ENCODE results near the gene AFF3.

Gene AFF3

GRCh38 chr2:100067784-100068183 is 74.6 kb downstream of the AFF3 start:
- DNase-seq: no peak

DNA sequence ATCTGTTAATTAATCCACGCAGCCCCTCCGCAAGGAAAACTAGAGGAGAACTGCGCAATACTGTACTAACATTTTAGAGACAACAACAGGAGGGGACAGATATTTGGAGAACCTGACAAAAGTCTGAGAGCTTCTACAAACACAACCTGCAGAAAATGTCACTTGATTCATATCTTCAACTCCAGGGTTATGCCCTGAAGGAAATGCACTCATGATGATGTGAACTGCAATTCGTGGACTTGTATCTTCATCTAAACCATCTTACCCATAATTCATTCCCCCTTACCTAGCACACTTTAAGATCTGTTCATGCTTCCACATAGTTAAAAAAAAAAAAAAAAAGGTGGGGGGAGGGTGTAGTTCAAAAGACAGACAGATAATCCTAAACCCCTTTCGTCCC is 75.5 kb downstream of the AFF3 start:
- DNase-seq: no peak

DNA sequence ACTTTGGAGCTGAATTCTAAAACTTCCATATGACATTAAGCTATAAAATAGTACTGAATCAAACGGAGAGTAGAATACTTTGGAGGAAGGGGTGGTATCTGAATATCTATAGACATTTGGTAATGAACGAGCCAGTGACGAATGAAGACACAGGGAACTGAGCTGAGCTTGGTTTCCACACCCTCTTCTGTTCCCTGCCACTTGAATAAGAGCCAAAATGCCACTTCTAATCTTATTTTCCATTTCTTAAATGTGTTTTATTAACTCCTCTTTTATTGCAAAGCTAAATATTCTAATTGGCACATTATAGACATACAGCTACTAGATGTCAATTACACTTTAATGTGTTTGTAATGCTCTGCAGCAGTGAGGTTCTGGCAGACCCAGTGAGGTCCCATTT is 76.1 kb downstream of the AFF3 start:
- no peak for DNase-seq

DNA sequence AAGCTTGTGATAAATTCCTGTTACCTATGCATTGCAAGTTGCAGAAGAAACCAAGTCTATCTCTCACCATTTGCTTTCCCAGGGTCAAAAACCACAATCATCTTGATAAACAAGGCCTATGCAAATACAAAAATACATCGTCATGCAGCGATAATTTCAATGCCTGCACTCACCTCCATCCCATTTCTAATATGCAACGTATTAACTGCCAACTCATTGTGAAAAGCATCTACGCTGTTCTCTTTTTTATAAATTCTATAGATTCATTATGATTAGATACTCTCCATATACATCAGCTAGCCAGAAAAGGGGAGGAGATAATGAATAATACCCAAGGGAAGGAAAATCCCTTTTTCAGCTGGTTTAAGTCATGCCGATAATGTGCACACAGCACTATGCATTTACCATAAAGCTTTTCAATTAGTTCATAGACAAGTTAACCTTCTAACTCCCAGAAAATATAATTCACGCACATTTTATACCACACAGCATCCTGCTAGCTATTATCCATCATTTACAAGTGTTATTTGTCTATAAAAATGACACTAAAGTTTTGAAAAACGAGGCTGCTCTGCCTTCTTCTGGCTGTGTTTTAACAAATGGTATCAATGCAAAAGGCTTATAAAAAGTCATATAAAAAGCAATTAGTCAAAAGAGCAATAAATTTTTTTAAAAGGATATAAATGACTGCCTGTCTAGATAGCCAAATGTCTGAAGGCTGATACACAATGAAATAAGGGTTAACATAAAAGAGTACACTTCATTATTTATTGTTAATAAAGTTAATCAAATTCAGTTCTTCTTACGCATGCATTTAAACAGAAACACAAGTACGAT is 77.6 kb downstream of the AFF3 start:
- no peak for DNase-seq

DNA sequence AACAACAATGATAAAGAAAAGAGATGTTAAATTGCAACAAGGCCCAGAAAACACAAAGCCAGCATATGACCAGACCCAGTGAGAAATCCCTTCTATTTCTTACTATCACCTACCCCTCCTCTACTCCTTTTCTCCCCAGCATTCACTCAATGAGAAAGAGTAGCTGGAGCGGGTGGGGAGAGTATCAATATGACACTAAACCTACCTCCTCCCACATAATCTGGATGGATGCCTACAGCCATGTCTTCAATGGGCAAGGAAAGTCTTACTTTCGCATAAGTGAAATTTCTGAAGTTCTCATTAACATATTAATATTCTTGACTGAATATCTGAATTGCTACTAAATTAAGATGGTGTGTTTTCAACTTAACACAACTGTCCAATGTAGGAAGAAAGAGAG is 78.2 kb downstream of the AFF3 start:
- DNase-seq: no peak

DNA sequence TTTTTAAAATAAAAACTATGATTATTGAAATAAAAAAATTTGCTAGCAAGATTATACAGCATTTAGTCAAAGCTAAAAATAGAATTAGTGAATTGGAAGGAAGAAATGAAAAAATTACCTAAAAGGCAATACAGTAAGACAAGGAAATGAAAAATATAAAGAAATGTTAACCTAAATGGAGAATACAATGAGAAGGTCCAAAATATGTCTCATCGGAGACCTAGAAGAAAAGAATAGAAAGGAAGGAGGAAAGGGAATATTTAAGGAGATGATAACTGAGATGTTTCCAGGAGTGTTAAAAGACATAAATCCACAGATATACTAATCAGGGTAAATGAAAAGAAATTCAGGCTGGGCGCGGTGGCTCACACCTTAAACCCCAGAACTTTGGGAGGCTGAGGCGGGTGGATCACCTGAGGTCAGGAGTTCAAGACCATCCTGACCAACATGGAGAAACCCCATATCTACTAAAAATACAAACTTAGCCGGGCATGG is 78.9 kb downstream of the AFF3 start:
- DNase-seq: no peak

DNA sequence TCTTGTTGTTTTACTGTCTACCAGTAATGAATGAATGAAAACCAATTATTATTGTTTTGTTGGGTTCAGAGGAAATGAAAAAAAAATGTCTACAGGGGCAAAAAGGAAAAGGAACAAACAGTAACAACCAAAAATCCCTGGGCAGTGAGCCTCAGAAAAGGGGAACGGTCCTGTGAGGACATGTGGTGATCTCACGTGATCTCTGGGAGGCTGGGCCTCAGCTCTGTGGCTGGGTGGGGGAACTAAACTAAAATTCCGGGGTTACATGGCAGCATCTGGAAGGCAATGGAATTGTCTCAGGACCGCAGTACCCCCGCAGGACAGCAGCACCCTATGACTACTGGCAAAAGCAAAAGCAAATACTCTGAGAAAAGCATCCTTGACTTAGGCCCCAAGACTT is 80.1 kb downstream of the AFF3 start:
- no peak for DNase-seq

DNA sequence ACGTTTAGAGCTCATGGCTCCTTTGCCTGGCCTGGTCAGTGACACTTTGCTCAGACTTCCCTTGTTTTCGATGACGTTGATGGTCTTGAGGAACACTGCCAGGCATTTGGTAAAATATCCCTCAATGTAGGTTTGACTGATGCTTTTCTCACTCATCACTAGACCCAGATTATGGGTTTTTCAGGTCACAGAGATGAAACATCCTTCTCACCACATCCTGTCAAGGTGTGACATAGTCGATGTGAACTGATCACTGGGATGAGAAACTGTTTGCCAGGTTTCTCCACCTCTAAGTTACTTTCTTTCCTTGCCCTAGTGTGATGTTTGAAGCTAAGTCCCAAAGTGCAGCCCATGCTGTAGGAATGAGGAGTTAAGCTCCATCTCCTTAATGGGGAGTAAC is 81.5 kb downstream of the AFF3 start:
- no peak for DNase-seq

GRCh38 chr2:100059638-100060037 is 82.8 kb downstream of the AFF3 start:
- DNase-seq: no peak

DNA sequence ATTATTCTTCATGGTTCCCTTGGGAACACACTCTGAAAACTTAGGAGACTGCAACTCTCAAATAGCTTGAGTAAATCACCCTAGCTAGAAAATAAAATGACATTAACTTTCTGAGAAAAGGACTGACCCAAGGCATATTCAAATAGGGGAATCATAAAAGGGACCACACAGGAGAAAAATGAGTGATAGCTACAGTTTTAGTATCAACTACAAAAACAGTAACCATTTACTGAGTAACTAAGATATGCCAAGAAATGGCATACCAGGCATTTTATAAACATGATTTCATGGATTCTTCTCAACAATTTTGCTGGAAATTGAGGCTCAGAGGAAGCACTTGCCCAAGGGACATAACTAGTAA is 84.5 kb downstream of the AFF3 start:
- no peak for DNase-seq

GRCh38 chr2:100054426-100054825 is 88.0 kb downstream of the AFF3 start:
- no peak for DNase-seq

DNA sequence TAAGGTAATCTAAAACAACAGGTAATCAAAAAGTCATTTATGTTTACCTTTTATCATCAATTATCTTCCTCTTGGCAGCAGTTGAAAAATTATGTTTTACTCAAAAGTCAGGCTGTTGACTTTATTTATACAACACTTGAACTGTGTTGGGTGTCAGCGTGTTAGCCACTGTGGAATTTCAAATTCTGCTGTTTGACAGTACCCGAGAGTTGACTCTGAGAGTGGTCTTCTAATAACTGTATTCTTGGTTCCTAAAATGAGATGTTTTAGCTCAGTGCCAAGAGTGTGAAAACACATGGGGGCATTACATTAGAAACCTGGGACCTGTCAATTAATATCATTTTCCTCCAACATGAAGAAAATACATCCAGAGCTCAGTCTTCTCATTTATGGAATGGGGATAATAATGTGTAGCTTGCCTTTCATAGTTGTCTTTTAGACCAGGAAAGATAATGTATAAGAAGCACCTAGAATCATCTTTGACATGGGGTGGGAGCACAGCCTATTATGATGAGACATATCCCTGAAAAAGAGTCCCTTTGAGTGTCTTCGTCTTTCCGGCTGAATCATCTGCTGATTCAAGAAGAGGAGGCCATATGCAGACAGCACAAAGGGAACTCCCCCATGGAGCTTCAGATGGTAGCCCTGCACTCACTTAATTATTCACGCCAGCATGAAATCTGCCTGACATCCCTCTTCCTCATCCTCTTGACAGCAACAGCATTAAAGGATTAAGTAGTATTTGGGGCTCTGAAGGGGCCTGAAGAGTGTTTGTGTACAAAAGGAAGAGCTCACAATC is 89.1 kb downstream of the AFF3 start:
- no peak for DNase-seq

- no peak for DNase-seq
These were observed 89.7 kb downstream of the AFF3 start for GRCh38 chr2:100052650-100053049.

- DNase-seq: no peak
These were observed 91.1 kb downstream of the AFF3 start for GRCh38 chr2:100051253-100051652.

DNA sequence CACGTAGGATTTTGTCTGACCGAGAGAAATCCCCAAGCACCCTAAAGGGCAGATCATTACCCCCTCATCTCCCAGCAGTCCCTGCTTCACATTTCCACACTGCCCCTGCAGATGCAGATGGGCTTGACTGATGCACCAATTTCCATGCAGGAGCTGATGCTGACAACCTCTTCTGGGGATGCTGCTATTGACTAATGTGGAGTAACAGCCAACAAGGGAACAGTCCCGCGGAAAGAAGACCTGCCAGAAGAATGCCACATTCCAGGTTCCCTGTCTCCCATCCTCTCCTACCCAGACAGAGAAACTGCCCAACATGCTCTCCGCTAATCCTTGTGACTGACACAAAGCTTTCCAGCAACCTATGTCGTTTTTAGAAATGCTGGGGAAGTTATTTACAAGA is 91.7 kb downstream of the AFF3 start:
- DNase-seq: no peak

DNA sequence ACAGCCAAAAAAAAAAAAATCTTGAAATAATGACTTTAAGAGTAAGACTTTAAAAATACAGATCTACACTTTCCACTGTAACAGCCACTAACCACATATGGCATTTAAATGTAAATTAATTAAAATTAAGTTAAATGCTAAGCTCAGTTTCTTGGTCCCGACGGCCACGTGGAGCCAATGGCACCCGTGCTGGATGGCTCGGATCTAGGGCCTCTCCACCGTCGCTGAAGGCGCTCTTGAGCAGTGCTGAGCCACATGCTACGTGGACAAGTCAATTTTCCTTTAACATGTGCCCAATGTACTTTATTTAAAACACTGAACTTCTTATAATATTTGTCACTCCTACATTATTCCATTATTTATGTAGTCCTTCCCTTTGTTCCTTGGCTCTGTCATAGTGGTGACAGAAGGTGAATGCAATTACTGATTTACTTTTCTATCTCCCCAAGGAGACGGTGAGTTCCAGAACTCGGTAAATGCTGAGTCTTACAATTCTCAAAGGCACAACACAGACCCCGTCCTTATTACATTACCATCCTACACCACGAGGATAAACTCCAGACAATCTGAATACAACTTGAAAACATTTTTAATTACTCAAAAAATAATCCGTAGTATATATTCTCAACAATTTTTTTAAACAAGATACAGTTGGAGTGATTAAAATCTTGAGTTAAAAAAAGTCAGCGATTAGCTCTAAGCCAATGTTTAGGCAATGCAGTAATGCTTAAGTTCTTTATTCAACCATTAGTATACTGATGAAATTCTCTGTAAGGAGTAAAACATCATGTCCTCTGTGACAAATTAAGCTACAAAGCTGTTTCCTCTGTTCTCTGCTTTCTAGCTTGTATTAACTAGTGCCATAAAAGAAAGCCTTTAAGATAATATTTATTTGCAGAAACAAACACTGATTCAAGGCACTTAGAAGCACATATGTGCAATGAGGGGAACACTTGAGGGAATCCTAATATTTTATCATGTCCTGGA is 95.1 kb downstream of the AFF3 start:
- DNase-seq: no peak

GRCh38 chr2:100045000-100045399 is 97.4 kb downstream of the AFF3 start:
- no peak for DNase-seq

- no peak for DNase-seq
These were observed 98.5 kb downstream of the AFF3 start for GRCh38 chr2:100043891-100044255.

DNA sequence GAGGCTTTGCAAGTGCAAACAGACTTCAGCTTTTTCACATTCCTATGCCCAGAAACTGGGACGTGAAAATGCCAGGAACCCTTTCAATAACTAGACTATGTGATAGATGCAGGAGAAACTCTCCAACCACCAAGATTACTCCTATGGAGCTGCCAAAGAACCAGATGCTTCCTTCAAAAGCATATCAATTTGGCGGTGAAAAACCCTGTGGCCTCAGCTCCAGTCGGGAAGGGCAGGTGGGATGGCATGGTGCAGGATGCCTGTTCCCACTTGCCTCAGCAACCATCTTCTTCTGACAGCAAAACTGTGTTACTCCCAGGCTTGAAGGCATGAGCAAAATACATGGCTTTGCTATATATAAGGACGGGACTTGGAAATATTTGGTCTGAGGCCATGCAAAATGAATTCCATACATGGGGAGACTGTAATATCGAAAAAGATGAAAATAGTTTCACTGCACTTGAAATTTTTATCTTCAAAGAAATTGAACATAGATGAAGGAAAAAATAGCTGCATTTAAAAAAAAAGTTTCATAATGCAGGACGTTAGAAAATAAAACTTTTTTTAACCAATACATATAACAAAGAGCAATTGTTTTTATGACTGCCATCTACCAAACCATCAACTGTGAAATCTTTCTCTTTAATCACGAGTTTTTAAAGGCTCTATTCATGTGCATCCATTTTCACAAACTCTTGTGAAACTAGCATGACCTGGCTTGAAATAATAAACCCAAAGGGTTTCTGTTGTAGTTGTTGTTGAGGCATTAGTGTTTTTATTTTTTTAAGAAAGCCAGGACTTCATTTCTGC is 99.1 kb downstream of the AFF3 start:
- no peak for DNase-seq

DNA sequence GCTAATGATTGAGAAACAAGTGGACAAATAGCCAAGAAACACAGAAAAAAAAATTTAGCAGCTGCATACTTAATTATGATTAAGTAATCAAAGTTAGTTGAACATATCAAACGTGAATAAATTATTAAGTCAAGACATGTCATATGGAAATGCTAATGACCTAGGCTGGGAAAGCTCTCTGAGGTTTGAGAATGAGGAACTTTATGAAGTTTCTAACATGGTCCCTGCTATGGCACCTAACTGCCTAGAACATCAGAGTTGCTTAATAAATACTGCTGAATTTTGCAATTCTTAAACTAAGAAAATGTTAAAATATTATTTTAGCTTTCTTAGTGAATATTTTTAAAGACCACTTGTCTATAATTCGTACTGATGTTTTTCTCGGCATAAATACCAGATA is 99.8 kb downstream of the AFF3 start:
- DNase-seq: no peak

GRCh38 chr2:100041946-100042345 is 100.4 kb downstream of the AFF3 start:
- no peak for DNase-seq

- no peak for DNase-seq
These were observed 101.0 kb downstream of the AFF3 start for GRCh38 chr2:100041385-100041784.

Measured in stimulated activated CD4-positive, alpha-beta T cell treated with anti-CD3 and anti-CD28 coated beads, Interleukin-4, amount 100 ng/mL, for 4 hours (primary cell).